H1 (cell line): Measurements from ENCODE around the gene ACP6. TPM values are rescaled to one million over a fixed set of nuclear protein-coding genes. Genes with fewer than 3 reads are reported as not detected.

Experiments used
- CTCF ChIA-PET: fragments of 300-600 bp; sonication (Branson Sonifier 250); formaldehyde crosslinking; loops from one replicate; lab custom pipeline; 2021; ENCODE audit not compliant: partially characterized antibody; lab: Charles Lee
- POLR2A ChIA-PET: fragments of 300-600 bp; sonication (Branson Sonifier 250); formaldehyde crosslinking; loops from one replicate; lab custom pipeline; 2021; ENCODE audit warnings: inconsistent platforms; ENCODE audit not compliant: partially characterized antibody; lab: Charles Lee
- DNase-seq, 2 experiments: peaks; one replicate each; pipeline versions ENCODE4 v3.0.0 to v3.0.0-alpha.2; 2010 to 2022; ENCODE audit warnings: low spot score in 2 of 2, low read depth in 1 of 2, mixed read lengths in 1 of 2
- FAIRE-seq: peaks from 2 replicates; lab custom pipeline; 2011; peaks lifted over from hg19 to GRCh38; lab: Jason Lieb, UNC
- H2AFZ ChIP-seq: 2 replicates; pipeline ENCODE4 v1.8.1; 2012; ENCODE audit warnings: low read length, inconsistent platforms
- H2AK5ac ChIP-seq: 2 replicates; pipeline ENCODE4 v1.6.1; 2013; ENCODE audit warnings: low read depth, low read length
- H2BK120ac ChIP-seq: replicated peaks from 2 replicates; pipeline ENCODE3; 2013; ENCODE audit warnings: low read depth, low read length, inconsistent platforms
- H2BK12ac ChIP-seq: 2 replicates; pipeline ENCODE4 v1.6.1; 2013; ENCODE audit warnings: low read depth, low read length
- H2BK15ac ChIP-seq: 2 replicates; pipeline ENCODE4 v1.6.1; 2013; ENCODE audit warnings: low read length
- H2BK20ac ChIP-seq: 2 replicates; pipeline ENCODE4 v1.6.1; 2013; ENCODE audit warnings: low read length
- H2BK5ac ChIP-seq: 2 replicates; pipeline ENCODE4 v1.6.1; 2013; ENCODE audit warnings: low read depth, low read length
- H3K14ac ChIP-seq: 2 replicates; pipeline ENCODE4 v1.6.1; 2013; ENCODE audit warnings: inconsistent platforms; ENCODE audit not compliant: insufficient read length
- H3K18ac ChIP-seq: 2 replicates; pipeline ENCODE4 v1.6.1; 2013; ENCODE audit warnings: low read length; ENCODE audit errors: extremely low read depth
- H3K23ac ChIP-seq: 2 replicates; pipeline ENCODE4 v1.6.1; 2013; ENCODE audit warnings: inconsistent platforms; ENCODE audit not compliant: insufficient read length
- H3K23me2 ChIP-seq: 2 replicates; pipeline ENCODE4 v1.6.1; 2013; ENCODE audit warnings: low read depth, low read length
- H3K27ac ChIP-seq: 2 replicates; pipeline ENCODE4 v1.6.1; 2011; ENCODE audit warnings: low read depth, low read length, inconsistent platforms
- H3K27me3 ChIP-seq, 4 experiments: replicated peaks in 1 of 4; 1 replicate in 1 of 4; 2 replicates in 3 of 4; pipeline versions ENCODE4 v1.6.1 to v1.8.1; 2011 to 2013; ENCODE audit warnings: low read length in 3 of 4, mild to moderate bottlenecking in 3 of 4, inconsistent platforms in 2 of 4, mixed read lengths in 2 of 4, moderate library complexity in 1 of 4; ENCODE audit not compliant: control insufficient read depth in 3 of 4, insufficient read depth in 3 of 4; ENCODE audit errors: extremely low read depth in 1 of 4
- H3K36me3 ChIP-seq, 4 experiments: 2 replicates each; pipeline versions ENCODE4 v1.6.1 to v1.8.1; 2011 to 2013; ENCODE audit warnings: mild to moderate bottlenecking in 4 of 4, low read length in 3 of 4, moderate library complexity in 2 of 4, control low read depth in 1 of 4, inconsistent platforms in 1 of 4; ENCODE audit not compliant: insufficient read depth in 4 of 4, control insufficient read depth in 2 of 4
- H3K4ac ChIP-seq: replicated peaks from 2 replicates; pipeline ENCODE3; 2013; ENCODE audit warnings: low read length, low read depth, mixed read lengths, inconsistent platforms; ENCODE audit not compliant: insufficient read length
- H3K4me1 ChIP-seq, 4 experiments: replicated peaks in 1 of 4; 1 replicate in 1 of 4; 2 replicates in 3 of 4; pipeline versions ENCODE4 v1.6.1 to v1.8.1; 2011 to 2013; ENCODE audit warnings: low read length in 3 of 4, inconsistent platforms in 2 of 4, mixed read lengths in 1 of 4; ENCODE audit not compliant: insufficient read depth in 4 of 4, control insufficient read depth in 3 of 4
- H3K4me2 ChIP-seq, 2 experiments: 2 replicates each; pipeline versions ENCODE4 v1.6.1 to v1.8.1; 2011 to 2013; ENCODE audit warnings: low read depth in 2 of 2, low read length in 2 of 2, control low read depth in 1 of 2, inconsistent platforms in 1 of 2, mild to moderate bottlenecking in 1 of 2; ENCODE audit not compliant: insufficient read depth in 1 of 2
- H3K4me3 ChIP-seq, 4 experiments: fragments of 200-600, 300-600 bp in 1 of 4; sonication (generic), shearing (Covaris generic), sonication (Bioruptor Twin) in 1 of 4; 2 replicates each; pipeline versions ENCODE4 v1.5.1 to v1.8.1; 2011 to 2016; ENCODE audit warnings: low read length in 4 of 4, low read depth in 3 of 4, control low read depth in 2 of 4, inconsistent platforms in 2 of 4, mild to moderate bottlenecking in 2 of 4, mixed read lengths in 1 of 4, moderate library complexity in 1 of 4; ENCODE audit not compliant: insufficient read depth in 2 of 4; ENCODE audit errors: extremely low read depth in 1 of 4
- H3K56ac ChIP-seq: replicated peaks from 2 replicates; pipeline ENCODE3; 2013; ENCODE audit warnings: low read depth, mild to moderate bottlenecking, mixed read lengths, low read length, inconsistent platforms; ENCODE audit not compliant: insufficient read length
- H3K79me1 ChIP-seq: 2 replicates; pipeline ENCODE4 v1.6.1; 2013; ENCODE audit warnings: low read depth, low read length, control low read depth
- H3K79me2 ChIP-seq, 2 experiments: 2 replicates each; pipeline versions ENCODE4 v1.6.1 to v1.8.1; 2012 to 2013; ENCODE audit warnings: low read length in 2 of 2, mild to moderate bottlenecking in 2 of 2, inconsistent platforms in 1 of 2; ENCODE audit not compliant: insufficient read depth in 2 of 2, control insufficient read depth in 1 of 2
- H3K9ac ChIP-seq, 4 experiments: replicated peaks in 1 of 4; 1 replicate in 1 of 4; 2 replicates in 3 of 4; pipeline versions ENCODE4 v1.6.1 to v1.8.1; 2011 to 2013; ENCODE audit warnings: low read depth in 3 of 4, low read length in 3 of 4, control low read depth in 2 of 4, mild to moderate bottlenecking in 2 of 4, moderate library complexity in 2 of 4, inconsistent platforms in 1 of 4; ENCODE audit errors: extremely low read depth in 1 of 4
- H3K9me3 ChIP-seq, 2 experiments: 2 replicates each; pipeline versions ENCODE4 v1.6.1 to v1.8.1; 2012 to 2013; ENCODE audit warnings: mild to moderate bottlenecking in 2 of 2, moderate library complexity in 2 of 2, control low read depth in 1 of 2, inconsistent platforms in 1 of 2, low read depth in 1 of 2, low read length in 1 of 2, mixed read lengths in 1 of 2; ENCODE audit not compliant: insufficient read depth in 2 of 2
- H4K20me1 ChIP-seq, 2 experiments: replicated peaks in 1 of 2; 2 replicates each; pipeline versions ENCODE3 to v1.8.1; 2011 to 2013; ENCODE audit warnings: inconsistent platforms in 2 of 2, low read length in 2 of 2, mild to moderate bottlenecking in 1 of 2; ENCODE audit not compliant: insufficient read depth in 2 of 2, control insufficient read depth in 1 of 2
- H4K5ac ChIP-seq: 2 replicates; pipeline ENCODE4 v1.6.1; 2013; ENCODE audit warnings: low read length, low read depth, mixed read lengths, inconsistent platforms; ENCODE audit not compliant: insufficient read length
- H4K8ac ChIP-seq: 2 replicates; pipeline ENCODE4 v1.8.0; 2013; ENCODE audit warnings: mild to moderate bottlenecking, moderate library complexity, low read length, inconsistent platforms; ENCODE audit not compliant: insufficient read depth; ENCODE audit errors: extremely low read depth
- H4K91ac ChIP-seq: replicated peaks from 2 replicates; pipeline ENCODE3; 2013; ENCODE audit warnings: low read length, mixed read lengths, inconsistent platforms; ENCODE audit not compliant: insufficient read length
- CHD2 ChIP-seq: IDR thresholded peaks from 2 replicates; pipeline ENCODE4 v1.6.1; 2012; ENCODE audit warnings: low read length, improper control_type of control experiment
- CREB1 ChIP-seq: IDR thresholded peaks from 2 replicates; pipeline ENCODE4 v1.6.1; 2012; ENCODE audit warnings: inconsistent platforms
- GTF2F1 ChIP-seq: IDR thresholded peaks from 2 replicates; pipeline ENCODE4 v1.6.1; 2012; ENCODE audit warnings: low read depth, low read length, improper control_type of control experiment, borderline replicate concordance
- JUN ChIP-seq: IDR thresholded peaks from 2 replicates; pipeline ENCODE4 v1.6.1; 2011; ENCODE audit warnings: low read depth, mild to moderate bottlenecking, improper control_type of control experiment, low read length
- RBBP5 ChIP-seq: IDR thresholded peaks from 2 replicates; pipeline ENCODE4 v1.7.1; 2012; ENCODE audit warnings: low read depth, mild to moderate bottlenecking, inconsistent platforms, low read length, moderate library complexity, borderline replicate concordance
- RXRA ChIP-seq: IDR thresholded peaks from 2 replicates; pipeline ENCODE4 v1.6.1; 2011; ENCODE audit warnings: low read depth, mild to moderate bottlenecking, low read length, moderate library complexity; ENCODE audit not compliant: insufficient read depth
- SP2 ChIP-seq: IDR thresholded peaks from 2 replicates; pipeline ENCODE4 v1.6.1; 2012; ENCODE audit warnings: mild to moderate bottlenecking, low read length, inconsistent platforms
- ZNF274 ChIP-seq: IDR thresholded peaks from 2 replicates; pipeline ENCODE4 v1.7.0; 2012; ENCODE audit warnings: low read length, borderline replicate concordance; ENCODE audit errors: extremely low read depth
- WGBS, 2 experiments: shearing (Covaris generic) in 1 of 2; methylation state at CpG; one replicate each; pipeline versions ENCODE4 v1.1.6 to v1.1.7; 2013 to 2015; ENCODE audit warnings: low lambda C conversion rate in 2 of 2, mixed read lengths in 2 of 2, inconsistent platforms in 1 of 2, low coverage in 1 of 2, missing lambda C conversion rate in 1 of 2; ENCODE audit not compliant: insufficient replicate concordance in 2 of 2, insufficient coverage in 1 of 2, insufficient read length in 1 of 2; ENCODE audit errors: extremely low coverage in 1 of 2, missing lambda C conversion rate in 1 of 2; 5-methylcytosine and 5-hydroxymethylcytosine counted together
- polyA plus RNA-seq, 7 experiments: library from polyadenylated mRNA; depleted of rRNA in 3 of 7; stranded (reverse) in 5 of 7; unstranded in 2 of 7; fragments of >200 nt in 5 of 7; fragments of 200-250 nt in 2 of 7; gene quantifications; 1 replicate in 5 of 7; 2 replicates in 1 of 7; 4 replicates in 1 of 7; pipeline versions ENCODE4 v1.2.1 to v1.2.3, GENCODE V29; 2011 to 2013; ENCODE audit warnings: missing spikeins in 2 of 7, mixed read lengths in 2 of 7
- total RNA-seq: library from RNA; stranded (reverse); fragmentation: NEBNext Ultra II Directional; extraction: Animal tissue kit (Norgen Biotek cat#: 25700); gene quantifications from 2 replicates; pipeline ENCODE4 v1.2.1, GENCODE V29; 2021
- TF ChIP-seq, protein P1 (sequence below): IDR thresholded peaks from 2 replicates; pipeline ENCODE4 v1.6.1; 2011; ENCODE audit warnings: low read length, improper control_type of control experiment
- TF ChIP-seq, protein P2 (sequence below): IDR thresholded peaks from 2 replicates; pipeline ENCODE4 v1.6.1; 2012; ENCODE audit warnings: inconsistent platforms

The ACP6 gene
- total and polyA plus RNA-seq, 2 of the 8 experiments (the other 6 are each of a cell fraction or from before 2014, with no cell fraction given), result 11.4 to 17.7 TPM

DNA sequence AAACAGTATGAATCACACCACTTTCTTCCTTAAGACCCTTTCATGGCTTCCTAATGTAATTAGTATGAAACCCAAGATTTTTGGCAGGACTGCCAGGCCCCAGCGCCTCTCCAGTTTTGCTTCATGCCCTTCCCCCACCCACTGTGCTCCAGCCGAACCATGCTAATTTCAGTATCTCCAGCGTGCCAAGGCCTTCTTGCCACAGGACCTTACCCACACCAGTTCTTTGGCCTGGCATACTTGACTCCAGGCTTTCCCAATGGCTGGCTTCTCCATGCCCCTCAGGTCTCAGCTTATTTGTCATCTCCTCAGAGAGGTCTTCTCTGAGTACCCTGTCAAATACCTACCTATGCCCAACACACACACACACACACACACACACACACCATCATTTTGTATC is 38.5 kb downstream of the ACP6 start:
- Histone ChIP-seq H3K23ac (no peak overlapping the region), H3K79me1 (no peaks in the 10 kb centered on the region), H3K4me3 (no peak overlapping the region), H3K23me2 (no peaks in the 10 kb centered on the region; the same call in 1 of the 2 replicates), H3K27me3 (no peaks in the 10 kb centered on the region), H3K79me2 (no peaks in the 10 kb centered on the region), H2BK20ac (no peak overlapping the region), H3K4me2 (no peak overlapping the region), H4K8ac (no peak overlapping the region), H3K4ac (no peak overlapping the region), H3K14ac (no peak overlapping the region), H3K9ac (no peak overlapping the region), H4K91ac (no peak overlapping the region), H2AFZ (no peak overlapping the region), H3K56ac (no peak overlapping the region), H3K4me1 (no peaks in the 10 kb centered on the region), H2AK5ac (no peak overlapping the region), H2BK120ac (no peak overlapping the region), H3K18ac (no peak overlapping the region), H3K9me3 (no peaks in the 10 kb centered on the region), H4K5ac (no peak overlapping the region), H2BK15ac (no peak overlapping the region), H2BK12ac (no peak overlapping the region), H4K20me1 (peaks cover 0 to 4% of the 10 kb centered on the region in 2 experiments), H3K36me3 (no peaks in the 10 kb centered on the region), H2BK5ac (no peak overlapping the region), H3K27ac (no peak overlapping the region)
- FAIRE-seq, result no peak
- DNase-seq, result no peak
- 83% methylated on average over 3 of the region's 3 CpGs; no CpG with 5 or more reads in 1 of the 2 experiments for WGBS, 2 experiments
- ChIA-PET POLR2A (interaction anchor here (1.8 kb wide), 1 partner anchor 33 kb away, joined by 7 read pairs; no protein-coding TSS in a partner anchor), CTCF (interaction anchor here (1.0 to 2.3 kb wide), 6 partner anchors 9 to 261 kb away, joined by 3 to 12 read pairs (median 6); a partner anchor contains a TSS)
- TF ChIP-seq CREB1 (no peak), GTF2F1 (no peak), SP2 (no peak), RXRA (no peak), RBBP5 (no peak), JUN (no peak), CHD2 (no peak), ZNF274 (no peak)
- TF ChIP-seq, protein P1, sequence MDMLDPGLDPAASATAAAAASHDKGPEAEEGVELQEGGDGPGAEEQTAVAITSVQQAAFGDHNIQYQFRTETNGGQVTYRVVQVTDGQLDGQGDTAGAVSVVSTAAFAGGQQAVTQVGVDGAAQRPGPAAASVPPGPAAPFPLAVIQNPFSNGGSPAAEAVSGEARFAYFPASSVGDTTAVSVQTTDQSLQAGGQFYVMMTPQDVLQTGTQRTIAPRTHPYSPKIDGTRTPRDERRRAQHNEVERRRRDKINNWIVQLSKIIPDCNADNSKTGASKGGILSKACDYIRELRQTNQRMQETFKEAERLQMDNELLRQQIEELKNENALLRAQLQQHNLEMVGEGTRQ, result no peak
- TF ChIP-seq, protein P2, sequence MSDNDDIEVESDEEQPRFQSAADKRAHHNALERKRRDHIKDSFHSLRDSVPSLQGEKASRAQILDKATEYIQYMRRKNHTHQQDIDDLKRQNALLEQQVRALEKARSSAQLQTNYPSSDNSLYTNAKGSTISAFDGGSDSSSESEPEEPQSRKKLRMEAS, result no peak
